PC-3 (cell line): Measurements from ENCODE around the gene NIPBL.

Experiments used
- EZH2 ChIP-seq: fragments of 300-600 bp; sonication (generic); IDR thresholded peaks from one replicate; pipeline ENCODE4 v1.6.1; 2017; ENCODE audit warnings: antibody characterized with exemption, mild to moderate bottlenecking, low read length; ENCODE audit not compliant: unreplicated experiment
- TF ChIP-seq, protein P1 (sequence below): fragments of 300-600 bp; sonication (generic); conservative IDR thresholded peaks from 2 replicates; pipeline ENCODE4 v1.5.1; 2017; ENCODE audit warnings: antibody characterized with exemption, low read depth, mild to moderate bottlenecking, low read length

DNA sequence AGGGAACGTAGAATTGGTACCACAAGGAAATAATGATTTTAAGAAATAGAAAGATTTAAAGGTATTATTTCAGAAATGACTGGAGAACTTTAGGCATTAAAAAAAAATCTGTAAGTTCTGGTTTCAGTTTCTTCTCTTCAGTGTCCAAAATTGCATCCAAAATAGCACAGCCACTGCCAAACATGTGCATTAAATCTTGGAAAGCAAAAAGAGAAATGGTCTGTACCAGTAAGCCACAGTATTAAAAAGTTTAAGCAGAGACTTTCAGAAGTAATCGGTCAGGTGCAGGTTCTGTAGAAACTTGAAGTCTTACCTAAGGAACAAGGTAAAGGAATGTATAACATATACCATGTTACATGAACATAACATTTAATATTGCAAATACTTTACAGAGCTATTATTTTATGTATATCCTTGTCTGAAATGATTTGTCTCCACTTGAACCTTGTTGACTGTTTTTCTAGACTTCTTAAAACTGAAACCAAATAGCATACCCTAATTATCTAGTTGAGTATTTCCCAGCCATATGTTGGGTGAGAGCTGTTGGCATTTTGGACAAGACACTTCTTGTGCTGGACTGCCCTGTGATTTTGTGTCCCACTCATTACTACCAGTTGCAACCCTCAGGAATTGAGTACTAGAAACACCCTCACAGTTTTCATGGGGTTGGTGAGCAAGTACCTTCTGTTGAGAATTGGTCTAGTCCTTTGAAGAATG is 32.1 kb downstream of the NIPBL start:
- TF ChIP-seq, protein P1, sequence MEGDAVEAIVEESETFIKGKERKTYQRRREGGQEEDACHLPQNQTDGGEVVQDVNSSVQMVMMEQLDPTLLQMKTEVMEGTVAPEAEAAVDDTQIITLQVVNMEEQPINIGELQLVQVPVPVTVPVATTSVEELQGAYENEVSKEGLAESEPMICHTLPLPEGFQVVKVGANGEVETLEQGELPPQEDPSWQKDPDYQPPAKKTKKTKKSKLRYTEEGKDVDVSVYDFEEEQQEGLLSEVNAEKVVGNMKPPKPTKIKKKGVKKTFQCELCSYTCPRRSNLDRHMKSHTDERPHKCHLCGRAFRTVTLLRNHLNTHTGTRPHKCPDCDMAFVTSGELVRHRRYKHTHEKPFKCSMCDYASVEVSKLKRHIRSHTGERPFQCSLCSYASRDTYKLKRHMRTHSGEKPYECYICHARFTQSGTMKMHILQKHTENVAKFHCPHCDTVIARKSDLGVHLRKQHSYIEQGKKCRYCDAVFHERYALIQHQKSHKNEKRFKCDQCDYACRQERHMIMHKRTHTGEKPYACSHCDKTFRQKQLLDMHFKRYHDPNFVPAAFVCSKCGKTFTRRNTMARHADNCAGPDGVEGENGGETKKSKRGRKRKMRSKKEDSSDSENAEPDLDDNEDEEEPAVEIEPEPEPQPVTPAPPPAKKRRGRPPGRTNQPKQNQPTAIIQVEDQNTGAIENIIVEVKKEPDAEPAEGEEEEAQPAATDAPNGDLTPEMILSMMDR = no peak
- TF ChIP-seq EZH2 = no peak
